PC-3 (cell line): Measurements from ENCODE around the gene RASAL2.

Experiments
- EZH2 ChIP-seq: fragments of 300-600 bp; sonication (generic); IDR thresholded peaks from one replicate; pipeline ENCODE4 v1.6.1; 2017; ENCODE audit warnings: antibody characterized with exemption, mild to moderate bottlenecking, low read length; ENCODE audit not compliant: unreplicated experiment
- TF ChIP-seq, protein P1 (sequence below): fragments of 300-600 bp; sonication (generic); conservative IDR thresholded peaks from 2 replicates; pipeline ENCODE4 v1.5.1; 2017; ENCODE audit warnings: antibody characterized with exemption, low read depth, mild to moderate bottlenecking, low read length

DNA sequence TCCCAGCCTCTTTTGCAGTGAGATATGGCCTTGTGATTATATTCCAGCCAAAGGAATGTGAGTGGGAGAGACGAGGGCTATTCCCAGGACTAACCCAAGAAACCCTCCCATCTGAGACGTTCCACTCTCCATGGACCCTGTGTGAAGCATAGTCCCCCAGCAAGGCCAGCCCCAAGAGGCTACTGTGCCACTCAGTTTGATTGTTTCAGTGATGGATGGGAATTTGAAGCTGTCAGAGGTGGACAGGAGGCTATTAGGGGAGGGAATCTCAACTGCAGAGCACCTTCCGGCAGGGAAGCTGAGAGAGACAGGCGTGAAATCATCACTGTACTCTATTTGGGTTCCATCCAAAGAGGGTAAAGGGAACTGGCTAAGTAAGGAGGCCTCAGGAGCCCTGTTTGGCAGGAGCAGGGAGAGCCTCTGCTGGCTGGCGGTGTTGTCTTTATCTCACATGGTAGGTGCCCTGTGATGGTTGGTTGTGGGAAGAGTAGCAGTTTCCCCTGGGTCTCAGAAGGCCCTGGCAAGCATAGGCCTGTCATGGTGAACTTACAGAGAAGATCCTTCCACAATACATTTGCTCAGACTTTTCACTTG, 415.6 kb downstream of the RASAL2 start:
- TF ChIP-seq, protein P1, sequence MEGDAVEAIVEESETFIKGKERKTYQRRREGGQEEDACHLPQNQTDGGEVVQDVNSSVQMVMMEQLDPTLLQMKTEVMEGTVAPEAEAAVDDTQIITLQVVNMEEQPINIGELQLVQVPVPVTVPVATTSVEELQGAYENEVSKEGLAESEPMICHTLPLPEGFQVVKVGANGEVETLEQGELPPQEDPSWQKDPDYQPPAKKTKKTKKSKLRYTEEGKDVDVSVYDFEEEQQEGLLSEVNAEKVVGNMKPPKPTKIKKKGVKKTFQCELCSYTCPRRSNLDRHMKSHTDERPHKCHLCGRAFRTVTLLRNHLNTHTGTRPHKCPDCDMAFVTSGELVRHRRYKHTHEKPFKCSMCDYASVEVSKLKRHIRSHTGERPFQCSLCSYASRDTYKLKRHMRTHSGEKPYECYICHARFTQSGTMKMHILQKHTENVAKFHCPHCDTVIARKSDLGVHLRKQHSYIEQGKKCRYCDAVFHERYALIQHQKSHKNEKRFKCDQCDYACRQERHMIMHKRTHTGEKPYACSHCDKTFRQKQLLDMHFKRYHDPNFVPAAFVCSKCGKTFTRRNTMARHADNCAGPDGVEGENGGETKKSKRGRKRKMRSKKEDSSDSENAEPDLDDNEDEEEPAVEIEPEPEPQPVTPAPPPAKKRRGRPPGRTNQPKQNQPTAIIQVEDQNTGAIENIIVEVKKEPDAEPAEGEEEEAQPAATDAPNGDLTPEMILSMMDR: no peak
- TF ChIP-seq EZH2: no peak
